Subcutaneous adipose tissue (tissue), 4 donors: ENCODE measurements around the gene STAT5B. TPM values are rescaled to one million over a fixed set of nuclear protein-coding genes. Genes with fewer than 3 reads are reported as not detected.

Experiments used
- CTCF ChIP-seq: fragments of 450-650 bp; IDR thresholded peaks from one replicate; pipeline ENCODE4 v1.5.1; 2016; ENCODE audit warnings: low read depth, mild to moderate bottlenecking, control low read depth, antibody characterized with exemption, moderate library complexity
- total RNA-seq, 4 donors: library from RNA; depleted of rRNA; stranded (reverse); fragments of >200 nt; gene quantifications; one replicate each; pipeline ENCODE4 v1.1.0, GENCODE V29; 2016

The STAT5B gene
- total RNA-seq, 4 donors from 2014 or later: 87.6 to 200 (median 113) TPM

GRCh38 chr17:42271779-42272035, 4.5 kb downstream of the STAT5B start:
- TF ChIP-seq CTCF: no peak

- no peak for TF ChIP-seq CTCF
Measured at GRCh38 chr17:42271006-42271778, 5.0 kb downstream of the STAT5B start.

- no peak for TF ChIP-seq CTCF
Measured at GRCh38 chr17:42270596-42270995, 5.6 kb downstream of the STAT5B start.

GRCh38 chr17:42270170-42270535, 6.0 kb downstream of the STAT5B start:
- TF ChIP-seq CTCF: no peak

- TF ChIP-seq CTCF: no peak
Measured at GRCh38 chr17:42268236-42268635, 8.0 kb downstream of the STAT5B start.

GRCh38 chr17:42266918-42267766, 9.0 kb downstream of the STAT5B start:
- TF ChIP-seq CTCF: no peak

- no peak for TF ChIP-seq CTCF
Measured at GRCh38 chr17:42266462-42266861, 9.7 kb downstream of the STAT5B start.
